Measurements from ENCODE around the gene MRPL2. TPM values are rescaled to one million over a fixed set of nuclear protein-coding genes. Genes with fewer than 3 reads are reported as not detected.

Gene MRPL2
- total RNA-seq, 4 donors from 2014 or later, result 17.3 to 35.4 (median 21.2) TPM

GRCh38 chr6:43077333-43077809 lies 18.1 kb upstream of the MRPL2 start:
- H3K27ac ChIP-seq, result no peak overlapping the region
- peaks cover 32% of the 10 kb centered on the region for H3K27me3 ChIP-seq
- no peak for ATAC-seq
- H3K36me3 ChIP-seq, result peaks cover 0 to 29% of the 10 kb centered on the region in 2 donors
- H3K9me3 ChIP-seq, result no peaks in the 10 kb centered on the region
- peaks cover 0 to 28% (median 6%) of the 10 kb centered on the region in 3 donors for H3K4me1 ChIP-seq
- 26 to 49% methylated on average over 3 to 5 of the region's 8 CpGs for WGBS, 2 donors (ENCODE audit: low coverage in 1 of 2)
- H3K4me3 ChIP-seq, result peak overlapping the region in 1 of 2 donors; percentile 59
- TF ChIP-seq POLR2AphosphoS5 (IDR thresholded peaks at IDR 0.05), result no peak

DNA sequence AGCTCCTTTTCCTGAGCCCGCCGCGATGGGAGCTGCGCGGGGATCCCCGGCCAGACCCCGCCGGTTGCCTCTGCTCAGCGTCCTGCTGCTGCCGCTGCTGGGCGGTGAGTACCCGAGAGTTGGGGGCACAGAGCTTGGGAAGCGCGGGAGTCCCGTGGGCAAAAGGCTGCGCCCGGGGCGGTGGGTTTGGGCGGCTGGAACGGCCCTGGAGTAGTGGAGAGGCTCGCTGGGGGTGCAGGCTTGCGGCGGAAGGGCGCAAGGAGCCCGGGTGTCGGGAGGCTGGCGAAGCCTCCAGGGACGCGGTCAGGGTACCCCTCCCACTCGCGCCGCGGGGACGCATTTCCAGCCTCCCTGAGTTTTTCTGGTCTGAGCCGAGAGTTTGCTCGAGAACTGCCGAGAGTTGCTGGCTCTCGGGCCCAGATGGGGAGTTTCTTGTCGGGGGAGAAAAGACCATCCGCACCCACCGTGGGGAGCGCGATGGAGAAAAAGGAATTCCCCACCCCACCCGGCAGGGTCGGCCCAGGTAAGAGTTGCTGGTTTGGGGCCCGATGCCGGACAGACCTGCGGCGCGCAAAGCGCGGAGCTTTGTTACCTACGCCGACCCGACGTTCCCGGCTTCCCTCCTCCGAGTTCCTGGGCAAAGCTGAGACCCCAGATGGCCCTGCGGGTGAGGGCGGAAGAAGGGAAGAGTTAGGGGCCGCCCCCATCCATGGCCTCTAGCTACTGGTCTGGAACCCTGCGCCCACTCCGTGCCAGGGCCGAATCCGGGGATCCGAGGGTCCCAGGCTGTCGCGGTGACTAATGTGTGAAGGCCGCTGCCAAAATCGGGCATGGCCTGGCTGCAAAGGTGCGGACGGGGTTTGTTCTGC lies 17.5 kb upstream of the MRPL2 start:
- Histone ChIP-seq H3K4me1 (peaks cover 0 to 28% (median 6%) of the 10 kb centered on the region in 3 donors), H3K27me3 (peaks cover 32% of the 10 kb centered on the region), H3K36me3 (peaks cover 0 to 36% of the 10 kb centered on the region in 2 donors), H3K4me3 (peak overlapping the region; percentile 19 to 59), H3K9me3 (no peaks in the 10 kb centered on the region), H3K27ac (peak overlapping the region in 1 of 4 donors; percentile 23)
- peak; percentile 20 for ATAC-seq
- no peak for TF ChIP-seq POLR2AphosphoS5 (IDR thresholded peaks at IDR 0.05)
- TF ChIP-seq EP300 (IDR thresholded peaks at IDR 0.05), result no peak
- no peak for TF ChIP-seq POLR2A (IDR thresholded peaks at IDR 0.05)
- TF ChIP-seq, protein P1, sequence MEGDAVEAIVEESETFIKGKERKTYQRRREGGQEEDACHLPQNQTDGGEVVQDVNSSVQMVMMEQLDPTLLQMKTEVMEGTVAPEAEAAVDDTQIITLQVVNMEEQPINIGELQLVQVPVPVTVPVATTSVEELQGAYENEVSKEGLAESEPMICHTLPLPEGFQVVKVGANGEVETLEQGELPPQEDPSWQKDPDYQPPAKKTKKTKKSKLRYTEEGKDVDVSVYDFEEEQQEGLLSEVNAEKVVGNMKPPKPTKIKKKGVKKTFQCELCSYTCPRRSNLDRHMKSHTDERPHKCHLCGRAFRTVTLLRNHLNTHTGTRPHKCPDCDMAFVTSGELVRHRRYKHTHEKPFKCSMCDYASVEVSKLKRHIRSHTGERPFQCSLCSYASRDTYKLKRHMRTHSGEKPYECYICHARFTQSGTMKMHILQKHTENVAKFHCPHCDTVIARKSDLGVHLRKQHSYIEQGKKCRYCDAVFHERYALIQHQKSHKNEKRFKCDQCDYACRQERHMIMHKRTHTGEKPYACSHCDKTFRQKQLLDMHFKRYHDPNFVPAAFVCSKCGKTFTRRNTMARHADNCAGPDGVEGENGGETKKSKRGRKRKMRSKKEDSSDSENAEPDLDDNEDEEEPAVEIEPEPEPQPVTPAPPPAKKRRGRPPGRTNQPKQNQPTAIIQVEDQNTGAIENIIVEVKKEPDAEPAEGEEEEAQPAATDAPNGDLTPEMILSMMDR (IDR thresholded peaks at IDR 0.05), result no peak
- WGBS, 2 donors (ENCODE audit: low coverage in 1 of 2), result 0% methylated on average over 2 to 6 of the region's 72 CpGs

DNA sequence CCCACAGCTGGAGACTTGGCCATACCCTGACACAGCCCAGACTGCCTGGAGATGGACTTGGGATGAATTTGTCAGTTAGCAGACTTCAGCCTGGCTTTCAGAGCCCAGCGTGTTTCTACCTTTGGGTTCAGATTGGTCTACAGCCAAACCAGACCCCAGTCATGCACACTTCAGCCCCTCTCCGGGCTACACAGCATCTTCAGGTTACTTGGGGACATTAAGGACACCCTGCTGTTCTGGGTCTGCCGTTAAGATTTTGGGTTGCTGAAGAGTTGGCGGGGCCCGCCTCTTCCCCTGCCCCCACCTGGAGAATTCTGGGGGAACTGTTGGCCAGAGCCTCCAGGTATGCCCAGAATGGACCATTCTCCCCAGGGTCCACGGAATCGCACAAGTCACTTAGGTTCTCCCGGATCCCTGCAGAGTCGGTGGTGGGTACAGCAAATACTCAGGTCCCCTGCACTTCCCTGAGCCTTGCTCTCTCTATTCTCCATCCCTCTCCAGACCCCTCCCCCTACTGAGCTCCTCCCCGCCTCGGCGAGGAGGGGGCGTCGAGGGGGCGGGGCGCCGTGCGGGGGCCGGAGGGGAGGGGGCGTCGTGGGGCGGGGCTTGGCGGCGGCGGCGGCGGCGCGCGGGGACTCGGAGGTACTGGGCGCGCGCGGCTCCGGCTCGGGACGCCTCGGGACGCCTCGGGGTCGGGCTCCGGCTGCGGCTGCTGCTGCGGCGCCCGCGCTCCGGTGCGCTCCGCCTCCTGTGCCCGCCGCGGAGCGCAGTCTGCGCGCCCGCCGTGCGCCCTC lies 16.6 kb upstream of the MRPL2 start, which contains the start of gene PTK7:
PTK7 (plus strand) TSS at position 645 of the 794 bp plus-strand sequence. CDS start 175 bp downstream, outside the sequence.
- peak within 1 kb of the TSS in 1 of 4 donors; percentile 23 for H3K27ac ChIP-seq
- ATAC-seq, result peak; percentile 44
- no peaks in the 10 kb centered on the region for H3K9me3 ChIP-seq
- H3K4me1 ChIP-seq, result peaks cover 0 to 28% (median 6%) of the 10 kb centered on the region in 3 donors
- H3K27me3 ChIP-seq, result peaks cover 32% of the 10 kb centered on the region
- WGBS, 2 donors (ENCODE audit: low coverage in 1 of 2), result 0% methylated on average over 2 of the region's 60 CpGs; no CpG with 5 or more reads in 1 of the 2 donors
- H3K4me3 ChIP-seq, result peak within 1 kb of the TSS; percentile 19 to 59
- TF ChIP-seq, protein P1 (IDR thresholded peaks at IDR 0.05), result no peak
- TF ChIP-seq POLR2A (IDR thresholded peaks at IDR 0.05) (no peak), POLR2AphosphoS5 (IDR thresholded peaks at IDR 0.05) (no peak), EP300 (IDR thresholded peaks at IDR 0.05) (no peak)
- peaks cover 0 to 44% of the 10 kb centered on the region in 2 donors for H3K36me3 ChIP-seq

DNA sequence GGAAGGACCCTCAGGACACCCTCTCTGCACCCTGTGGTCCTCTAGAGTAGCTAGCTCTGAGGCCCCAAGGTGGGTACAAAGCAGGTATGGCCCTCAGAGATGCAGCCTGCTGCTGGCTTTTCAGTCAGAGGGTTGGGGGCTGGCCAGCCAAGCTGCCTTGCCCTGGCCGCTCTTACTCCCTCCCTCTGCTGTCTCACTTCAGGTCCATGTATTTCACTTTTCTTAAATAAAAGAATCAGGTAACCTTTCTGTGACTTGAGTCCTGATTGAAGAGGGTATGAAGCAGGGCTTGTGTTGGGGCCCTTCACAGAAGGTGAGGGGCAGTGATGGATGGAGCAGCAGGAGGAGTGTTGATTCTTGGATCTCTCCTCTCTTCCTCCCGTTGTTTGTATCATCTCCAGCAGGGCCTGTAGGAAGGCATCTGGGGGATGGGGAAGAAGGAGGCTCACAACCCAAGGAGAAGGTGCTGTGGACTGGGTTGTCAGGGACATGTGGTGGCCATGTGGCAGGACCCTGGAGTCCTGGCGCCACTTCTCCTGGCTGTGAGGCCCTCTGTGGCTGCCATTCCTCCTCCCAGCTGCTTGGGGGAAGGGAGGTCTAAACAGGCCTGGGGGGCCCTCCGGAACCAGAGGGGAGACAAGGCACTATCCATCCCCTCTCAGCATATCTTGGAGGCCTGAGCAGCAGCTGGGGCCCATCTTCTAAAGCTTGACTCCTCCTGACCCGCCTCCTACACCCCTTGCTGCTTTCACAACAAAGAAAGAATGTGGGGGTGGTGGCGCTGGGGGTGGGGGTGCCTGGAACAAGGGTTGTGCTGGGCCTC lies 15.8 kb upstream of the MRPL2 start:
- 33 to 100% methylated on average over 1 to 4 of the region's 6 CpGs for WGBS, 2 donors (ENCODE audit: low coverage in 1 of 2)
- no peak overlapping the region for H3K27ac ChIP-seq

DNA sequence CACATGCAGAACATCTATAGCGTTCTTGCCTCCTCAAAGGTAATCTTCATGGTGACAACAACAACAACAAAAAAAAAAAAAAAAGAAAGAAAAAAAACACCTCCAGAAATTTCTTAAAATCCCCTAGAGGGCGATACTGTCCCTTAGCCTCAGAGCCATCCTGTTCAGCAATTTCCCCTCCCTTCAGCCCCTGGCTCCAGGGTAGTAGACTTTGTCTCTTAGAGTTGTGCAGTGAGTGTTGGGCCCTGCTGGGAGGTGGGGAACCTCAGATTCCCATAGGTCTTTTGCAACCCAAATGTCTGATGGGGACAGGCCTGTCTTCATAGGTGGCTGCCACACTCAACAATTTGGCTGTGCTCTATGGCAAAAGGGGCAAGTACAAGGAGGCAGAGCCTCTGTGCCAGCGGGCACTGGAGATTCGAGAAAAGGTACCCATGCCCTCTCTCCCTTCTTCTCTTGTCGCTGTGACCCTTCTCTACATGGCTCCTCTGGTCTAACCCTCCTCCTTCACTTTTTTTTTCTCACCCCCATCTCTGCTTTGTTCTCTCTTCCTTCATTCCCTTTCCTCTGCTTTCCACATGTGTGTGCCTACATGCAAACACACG lies 10.9 kb upstream of the MRPL2 start:
- Histone ChIP-seq H3K27ac (no peak overlapping the region), H3K4me3 (no peak overlapping the region), H3K4me1 (peaks cover 0 to 1% (median 0%) of the 10 kb centered on the region in 3 donors), H3K36me3 (peaks cover 0 to 81% of the 10 kb centered on the region in 2 donors), H3K27me3 (peaks cover under 1% of the 10 kb centered on the region), H3K9me3 (no peaks in the 10 kb centered on the region)
- 58 to 65% methylated on average over 4 to 6 of the region's 6 CpGs for WGBS, 2 donors (ENCODE audit: low coverage in 1 of 2)
- TF ChIP-seq POLR2A (IDR thresholded peaks at IDR 0.05) (no peak), POLR2AphosphoS5 (IDR thresholded peaks at IDR 0.05) (no peak), EP300 (IDR thresholded peaks at IDR 0.05) (no peak)
- TF ChIP-seq, protein P1 (IDR thresholded peaks at IDR 0.05), result peak in 2 of 4 experiments; percentile 4 to 46
- ATAC-seq, result no peak

More for the DNA sequence above, 15.8 kb upstream of the MRPL2 start:
- Histone ChIP-seq H3K9me3 (no peaks in the 10 kb centered on the region), H3K4me1 (peaks cover 0 to 28% (median 6%) of the 10 kb centered on the region in 3 donors), H3K27me3 (peaks cover 32% of the 10 kb centered on the region), H3K4me3 (peak overlapping the region in 1 of 2 donors; percentile 59), H3K36me3 (peaks cover 0 to 52% of the 10 kb centered on the region in 2 donors)
- ATAC-seq, result peak; percentile 40
- no peak for TF ChIP-seq POLR2AphosphoS5 (IDR thresholded peaks at IDR 0.05)
- TF ChIP-seq POLR2A (IDR thresholded peaks at IDR 0.05), result no peak
- no peak for TF ChIP-seq EP300 (IDR thresholded peaks at IDR 0.05)
